Measurements from ENCODE around the gene TWSG1.

The TWSG1 gene

GRCh38 chr18:9336827-9337226, 2.3 kb downstream of the TWSG1 start:
- Mint-ChIP-seq H3K9me3 (peaks cover 4% of the 10 kb centered on the region), H3K4me3 (peak overlapping the region; percentile 56 to 72 (median 61)), H3K27me3 (ENCODE audit: low read depth) (no peaks in the 10 kb centered on the region), H3K27ac (no peak overlapping the region), H3K36me3 (ENCODE audit: low read depth) (peaks cover 27% of the 10 kb centered on the region), H3K4me1 (peaks cover 7% of the 10 kb centered on the region)
- no peak for TF ChIP-seq CTCF (IDR thresholded peaks at IDR 0.05; ENCODE audit: unreplicated experiment in 3 of 3)

- Mint-ChIP-seq H3K36me3 (ENCODE audit: low read depth) (peaks cover 35% of the 10 kb centered on the region), H3K27ac (no peak overlapping the region), H3K4me3 (peak overlapping the region in 2 of 3 experiments; percentile 29 to 35), H3K4me1 (peaks cover 7% of the 10 kb centered on the region), H3K27me3 (ENCODE audit: low read depth) (no peaks in the 10 kb centered on the region), H3K9me3 (peaks cover 4% of the 10 kb centered on the region)
- TF ChIP-seq CTCF (IDR thresholded peaks at IDR 0.05; ENCODE audit: unreplicated experiment in 3 of 3), result no peak
These were observed 3.3 kb downstream of the TWSG1 start for GRCh38 chr18:9337873-9338272.

- no peaks in the 10 kb centered on the region for H3K27me3 Mint-ChIP-seq (ENCODE audit: low read depth)
- peaks cover 5% of the 10 kb centered on the region for H3K4me1 Mint-ChIP-seq
- H3K4me3 Mint-ChIP-seq, result no peak overlapping the region
- H3K9me3 Mint-ChIP-seq, result peaks cover 3% of the 10 kb centered on the region
- peaks cover 60% of the 10 kb centered on the region for H3K36me3 Mint-ChIP-seq (ENCODE audit: low read depth)
- H3K27ac Mint-ChIP-seq, result no peak overlapping the region
- TF ChIP-seq CTCF (IDR thresholded peaks at IDR 0.05; ENCODE audit: unreplicated experiment in 3 of 3), result no peak
These were observed 5.9 kb downstream of the TWSG1 start for GRCh38 chr18:9340472-9340871.

- Mint-ChIP-seq H3K9me3 (peaks cover 6% of the 10 kb centered on the region), H3K4me1 (peaks cover 10% of the 10 kb centered on the region), H3K4me3 (no peak overlapping the region), H3K27me3 (ENCODE audit: low read depth) (no peaks in the 10 kb centered on the region), H3K36me3 (ENCODE audit: low read depth) (peaks cover 59% of the 10 kb centered on the region), H3K27ac (no peak overlapping the region)
- TF ChIP-seq CTCF (IDR thresholded peaks at IDR 0.05; ENCODE audit: unreplicated experiment in 3 of 3), result no peak
These were observed 9.0 kb downstream of the TWSG1 start for GRCh38 chr18:9343577-9343976.

GRCh38 chr18:9346775-9347174, 12.2 kb downstream of the TWSG1 start:
- H3K4me3 Mint-ChIP-seq, result no peak overlapping the region
- H3K27ac Mint-ChIP-seq, result no peak overlapping the region
- no peaks in the 10 kb centered on the region for H3K27me3 Mint-ChIP-seq (ENCODE audit: low read depth)
- no peak for TF ChIP-seq CTCF (IDR thresholded peaks at IDR 0.05; ENCODE audit: unreplicated experiment in 3 of 3)
- H3K4me1 Mint-ChIP-seq, result peaks cover 11% of the 10 kb centered on the region
- H3K9me3 Mint-ChIP-seq, result peaks cover 6% of the 10 kb centered on the region
- peaks cover 41% of the 10 kb centered on the region for H3K36me3 Mint-ChIP-seq (ENCODE audit: low read depth)

GRCh38 chr18:9348079-9348671, 13.6 kb downstream of the TWSG1 start:
- H3K27me3 Mint-ChIP-seq (ENCODE audit: low read depth), result no peaks in the 10 kb centered on the region
- peaks cover 6% of the 10 kb centered on the region for H3K9me3 Mint-ChIP-seq
- H3K4me3 Mint-ChIP-seq, result no peak overlapping the region
- peaks cover 30% of the 10 kb centered on the region for H3K36me3 Mint-ChIP-seq (ENCODE audit: low read depth)
- TF ChIP-seq CTCF (IDR thresholded peaks at IDR 0.05; ENCODE audit: unreplicated experiment in 3 of 3), result no peak
- peaks cover 11% of the 10 kb centered on the region for H3K4me1 Mint-ChIP-seq
- peak overlapping the region; percentile 64 to 82 (median 81) for H3K27ac Mint-ChIP-seq

Measured in nephron (organoid).